ENCODE data around the gene GNL1. TPM values are rescaled to one million over a fixed set of nuclear protein-coding genes. Genes with fewer than 3 reads are reported as not detected.

GNL1 gene
- total RNA-seq, 1 experiment from 2014 or later, result 113 TPM

DNA sequence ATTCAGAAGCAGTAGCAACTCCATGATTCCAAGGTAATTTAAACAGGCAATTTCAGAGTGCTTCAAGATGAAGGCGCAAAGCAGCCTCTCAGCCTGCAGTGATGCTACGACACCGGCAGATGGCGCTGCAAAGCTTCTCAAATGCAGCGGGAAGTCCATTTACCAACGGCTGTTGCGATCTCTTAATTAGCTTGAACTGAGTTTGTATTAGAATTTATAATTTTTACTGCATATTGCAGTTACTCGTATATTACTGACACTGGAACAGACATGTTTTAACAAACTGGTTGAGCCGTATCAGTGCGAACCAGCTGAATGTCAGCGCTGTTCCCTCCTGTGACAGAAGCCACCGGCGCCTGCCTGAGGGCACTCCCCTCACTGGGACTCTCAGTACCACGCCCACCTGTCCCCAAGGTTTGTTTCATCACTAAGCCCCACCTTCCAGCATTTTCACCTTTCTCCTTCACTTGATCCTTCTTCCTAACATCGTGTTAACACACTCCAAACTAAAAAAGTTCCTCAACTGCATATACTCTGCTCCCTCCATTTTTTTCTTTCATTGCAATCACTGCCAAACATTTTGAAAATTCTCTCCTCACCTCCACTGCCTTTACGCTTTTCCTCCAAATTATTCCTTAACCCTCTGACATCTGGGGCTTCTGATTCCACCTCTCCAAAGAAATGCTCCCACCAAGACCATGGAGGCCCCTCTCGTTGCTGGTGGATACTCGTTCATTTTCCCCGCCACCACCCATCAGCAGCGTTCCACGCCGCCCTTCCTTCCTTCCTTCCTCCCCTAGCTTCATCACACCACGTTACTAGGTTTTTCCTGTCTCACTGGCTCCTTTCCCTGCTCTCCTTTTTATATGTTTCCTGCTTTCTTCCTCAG is 14.5 kb downstream of the GNL1 start:
- Histone ChIP-seq H3K4me3 (replicated peaks in 1 of 2; ENCODE audit: low read depth in 1 of 2, low read length in 2 of 2) (peak overlapping the region; percentile 36 to 47), H3K79me2 (ENCODE audit: insufficient read depth, low read length) (no peaks in the 10 kb centered on the region), H3K27me3 (ENCODE audit: insufficient read depth, low read length) (no peaks in the 10 kb centered on the region), H3K36me3 (ENCODE audit: control insufficient read depth in 1 of 2, insufficient read depth in 2 of 2, low read length in 2 of 2) (no peaks in the 10 kb centered on the region), H3K4me2 (ENCODE audit: low read length) (peak overlapping the region; percentile 72), H3K9me2 (ENCODE audit: insufficient read depth) (no peaks in the 10 kb centered on the region), H2AFZ (ENCODE audit: low read depth, low read length, poor library complexity, severe bottlenecking) (no peak overlapping the region), H3K4me1 (ENCODE audit: control insufficient read depth in 1 of 2, insufficient read depth in 2 of 2, low read length in 2 of 2) (peaks cover 0 to 10% of the 10 kb centered on the region in 2 experiments; a peak in 2 of 4 replicates), H3K9ac (ENCODE audit: low read length) (peak overlapping the region; percentile 10; the same call in 1 of the 2 replicates), H4K20me1 (ENCODE audit: insufficient read depth) (no peaks in the 10 kb centered on the region), H3K27ac (ENCODE audit: low read depth, low read length) (no peak overlapping the region), H3K9me3 (ENCODE audit: control insufficient read depth in 1 of 2, insufficient read depth in 1 of 2, low read depth in 1 of 2, low read length in 2 of 2) (no peaks in the 10 kb centered on the region)
- intact Hi-C loops (cut with micrococcal nuclease), result loop anchor here (1.0 to 5.0 kb wide), 2 partner anchors 56 to 191 kb away; no protein-coding TSS in a partner anchor
- no TSS peak for BruUV-seq (replicated peaks)
- TF ChIP-seq EZH2phosphoT487 (IDR thresholded peaks at IDR 0.05; ENCODE audit: borderline replicate concordance) (no peak), CTCF (IDR thresholded peaks at IDR 0.05 in 2 of 3, conservative IDR thresholded peaks at IDR 0.05 in 1 of 3; ENCODE audit: borderline replicate concordance in 1 of 3, insufficient read depth in 1 of 3, low read depth in 2 of 3, low read length in 2 of 3) (peak; percentile 84 to 99 (median 97)), RAD21 (IDR thresholded peaks at IDR 0.05; ENCODE audit: low read depth) (peak; percentile 78)
- DNase-seq (ENCODE audit: low read depth, low spot score) (peak; percentile 83), ATAC-seq (peak; percentile 92)
- RAD21 ChIA-PET (ENCODE audit: low non-redundant PET in 1 of 2, low total read pairs in 2 of 2, uncharacterized antibody in 2 of 2, unreplicated experiment in 2 of 2), result interaction anchor here in 1 of 2 experiments (1.1 kb wide), 1 partner anchor 189 kb away, joined by 5 read pairs; no protein-coding TSS in a partner anchor
- POLR2A ChIA-PET, result interaction anchor here (1.1 to 1.7 kb wide), 3 partner anchors 9 to 189 kb away, joined by 3 to 4 read pairs (median 3); partner anchors contain the start of gene ABCF1
- CTCF ChIA-PET, result interaction anchor here (0.7 to 3.3 kb wide), 24 partner anchors 10 to 538 kb away, joined by 3 to 36 read pairs (median 5); partner anchors contain the start of genes ABCF1, GNL1, PRR3 and TRIM39

- H3K27ac ChIP-seq (ENCODE audit: low read depth, low read length), result no peak overlapping the region
- no peaks in the 10 kb centered on the region for H3K27me3 ChIP-seq (ENCODE audit: insufficient read depth, low read length)
- no peak overlapping the region for H3K9ac ChIP-seq (ENCODE audit: low read length)
- H2AFZ ChIP-seq (ENCODE audit: low read depth, low read length, poor library complexity, severe bottlenecking), result no peak overlapping the region
- no peak for DNase-seq (ENCODE audit: low read depth, low spot score)
- BruUV-seq (replicated peaks), result no TSS peak
- no peak overlapping the region for H3K4me2 ChIP-seq (ENCODE audit: low read length)
- no peak for ATAC-seq
- intact Hi-C loops (cut with micrococcal nuclease), result no loop called here
- no peak overlapping the region for H3K4me3 ChIP-seq (replicated peaks in 1 of 2; ENCODE audit: low read depth in 1 of 2, low read length in 2 of 2)
- H3K9me3 ChIP-seq (ENCODE audit: control insufficient read depth in 1 of 2, insufficient read depth in 1 of 2, low read depth in 1 of 2, low read length in 2 of 2), result no peaks in the 10 kb centered on the region
- POLR2A ChIA-PET, result no interaction called here
- H3K9me2 ChIP-seq (ENCODE audit: insufficient read depth), result no peaks in the 10 kb centered on the region
- CTCF ChIA-PET, result no interaction called here
- TF ChIP-seq TCF7L2 (IDR thresholded peaks at IDR 0.05; ENCODE audit: borderline replicate concordance, extremely low read depth, insufficient read depth, insufficient read length), result no peak
- TF ChIP-seq, protein P1, sequence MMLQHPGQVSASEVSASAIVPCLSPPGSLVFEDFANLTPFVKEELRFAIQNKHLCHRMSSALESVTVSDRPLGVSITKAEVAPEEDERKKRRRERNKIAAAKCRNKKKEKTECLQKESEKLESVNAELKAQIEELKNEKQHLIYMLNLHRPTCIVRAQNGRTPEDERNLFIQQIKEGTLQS (IDR thresholded peaks at IDR 0.05), result no peak
- no peak for TF ChIP-seq CTCF (IDR thresholded peaks at IDR 0.05 in 2 of 3, conservative IDR thresholded peaks at IDR 0.05 in 1 of 3; ENCODE audit: borderline replicate concordance in 1 of 3, insufficient read depth in 1 of 3, low read depth in 2 of 3, low read length in 2 of 3)
- no peak for TF ChIP-seq SRF (IDR thresholded peaks at IDR 0.05; ENCODE audit: low read depth)
- no peak for TF ChIP-seq ZFX (IDR thresholded peaks at IDR 0.05)
- H3K79me2 ChIP-seq (ENCODE audit: insufficient read depth, low read length), result no peaks in the 10 kb centered on the region
- no peaks in the 10 kb centered on the region for H4K20me1 ChIP-seq (ENCODE audit: insufficient read depth)
- peaks cover 0 to 7% of the 10 kb centered on the region in 2 experiments; a peak in 2 of 4 replicates for H3K4me1 ChIP-seq (ENCODE audit: control insufficient read depth in 1 of 2, insufficient read depth in 2 of 2, low read length in 2 of 2)
- RAD21 ChIA-PET (ENCODE audit: low non-redundant PET in 1 of 2, low total read pairs in 2 of 2, uncharacterized antibody in 2 of 2, unreplicated experiment in 2 of 2), result no interaction called here
- H3K36me3 ChIP-seq (ENCODE audit: control insufficient read depth in 1 of 2, insufficient read depth in 2 of 2, low read length in 2 of 2), result no peaks in the 10 kb centered on the region
These were observed 18.4 kb downstream of the GNL1 start for GRCh38 chr6:30537931-30538330.

All from HCT116 (cell line).